Medulla oblongata (tissue), 1 donor: ENCODE measurements around the gene MAGEA4.

ENCODE experiments used
- DNase-seq: peaks from one replicate; pipeline ENCODE4 v3.0.0-alpha.2; 2015; ENCODE audit errors: extremely low spot score

MAGEA4 gene

GRCh38 chrX:151923648-151924047, 11.0 kb downstream of the MAGEA4 start:
- DNase-seq: no peak

- DNase-seq: no peak
These were observed 16.4 kb downstream of the MAGEA4 start for GRCh38 chrX:151929126-151929525.

- no peak for DNase-seq
These were observed 22.7 kb downstream of the MAGEA4 start for GRCh38 chrX:151935358-151935757.

- DNase-seq: no peak
These were observed 25.5 kb downstream of the MAGEA4 start for GRCh38 chrX:151938172-151938571.

GRCh38 chrX:151954730-151955129, 42.0 kb downstream of the MAGEA4 start:
- DNase-seq: no peak

- no peak for DNase-seq
These were observed 45.4 kb downstream of the MAGEA4 start for GRCh38 chrX:151958101-151958500.

GRCh38 chrX:151962034-151962433, 49.3 kb downstream of the MAGEA4 start:
- no peak for DNase-seq

GRCh38 chrX:151966236-151966635, 53.5 kb downstream of the MAGEA4 start:
- no peak for DNase-seq

GRCh38 chrX:151970027-151970426, 57.3 kb downstream of the MAGEA4 start:
- DNase-seq: no peak

GRCh38 chrX:151970661-151971060, 58.0 kb downstream of the MAGEA4 start:
- DNase-seq: peak; percentile 6

GRCh38 chrX:151973060-151973661, 60.5 kb downstream of the MAGEA4 start:
- DNase-seq: no peak

GRCh38 chrX:151973851-151974335, 61.2 kb downstream of the MAGEA4 start:
- DNase-seq: no peak
